ENCODE measurements around the gene RYR1. TPM values are rescaled to one million over a fixed set of nuclear protein-coding genes. Genes with fewer than 3 reads are reported as not detected.
A peak's percentile ranks its signal among the peaks of the same experiment; 100 is the strongest.

Gene RYR1
- total and polyA plus RNA-seq, 2 of the 8 experiments (the other 6 are each of a cell fraction or from before 2014, with no cell fraction given) = 5.8 to 11.8 TPM

- no peak overlapping the region for H2BK15ac ChIP-seq (ENCODE audit: low read length)
- H3K4me3 ChIP-seq (ENCODE audit: extremely low read depth in 1 of 4, insufficient read depth in 2 of 4, low read depth in 3 of 4, low read length in 4 of 4) = peak overlapping the region; percentile 55 to 80 (median 72); a peak in 4 of 8 replicates
- H4K5ac ChIP-seq (ENCODE audit: insufficient read length, low read depth, low read length) = no peak overlapping the region
- H2BK120ac ChIP-seq (replicated peaks; ENCODE audit: low read depth, low read length) = no peak overlapping the region
- H3K36me3 ChIP-seq (ENCODE audit: control insufficient read depth in 2 of 4, insufficient read depth in 4 of 4, low read length in 3 of 4) = no peaks in the 10 kb centered on the region
- no peak overlapping the region for H3K56ac ChIP-seq (replicated peaks; ENCODE audit: insufficient read length, low read depth, low read length)
- H3K23ac ChIP-seq (ENCODE audit: insufficient read length) = no peak overlapping the region
- H2BK12ac ChIP-seq (ENCODE audit: low read depth, low read length) = 0 out of 2 replicates have a peak overlapping the region, but pooled peaks have one; percentile 68
- H3K27ac ChIP-seq (ENCODE audit: low read depth, low read length) = no peak overlapping the region
- no peak overlapping the region for H2AK5ac ChIP-seq (ENCODE audit: low read depth, low read length)
- no peaks in the 10 kb centered on the region for H4K20me1 ChIP-seq (replicated peaks in 1 of 2; ENCODE audit: control insufficient read depth in 1 of 2, insufficient read depth in 2 of 2, low read length in 2 of 2)
- no peak overlapping the region for H4K8ac ChIP-seq (ENCODE audit: extremely low read depth, insufficient read depth, low read length)
- no peak overlapping the region for H2BK20ac ChIP-seq (ENCODE audit: low read length)
- 85% methylated on average over 11 of the region's 11 CpGs; no CpG with 5 or more reads in 1 of the 2 experiments for WGBS, 2 experiments (ENCODE audit: extremely low coverage in 1 of 2, insufficient coverage in 1 of 2, insufficient read length in 1 of 2, insufficient replicate concordance in 2 of 2, low coverage in 1 of 2, low lambda C conversion rate in 2 of 2, missing lambda C conversion rate in 1 of 2)
- no peak overlapping the region for H3K9ac ChIP-seq (replicated peaks in 1 of 4; ENCODE audit: extremely low read depth in 1 of 4, low read depth in 3 of 4, low read length in 3 of 4)
- ChIA-PET POLR2A (ENCODE audit: partially characterized antibody) (interaction anchor here (0.5 to 2.1 kb wide), 7 partner anchors 9 to 194 kb away, joined by 3 to 9 read pairs (median 3); partner anchors contain the start of genes ACTN4 and FAM98C), CTCF (ENCODE audit: partially characterized antibody) (interaction anchor here (0.6 to 5.0 kb wide), 9 partner anchors 17 to 697 kb away, joined by 3 to 21 read pairs (median 4); partner anchors contain the start of gene FAM98C)
- no peak overlapping the region for H3K14ac ChIP-seq (ENCODE audit: insufficient read length)
- peaks cover 0 to 6% (median 4%) of the 10 kb centered on the region in 4 experiments; a peak in 4 of 7 replicates for H3K4me1 ChIP-seq (replicated peaks in 1 of 4; ENCODE audit: control insufficient read depth in 3 of 4, insufficient read depth in 4 of 4, low read length in 3 of 4)
- TF ChIP-seq HDAC6 (IDR thresholded peaks at IDR 0.05; ENCODE audit: low read depth, low read length) (no peak), EGR1 (IDR thresholded peaks at IDR 0.05; ENCODE audit: borderline replicate concordance, low read depth, low read length) (no peak), RAD21 (IDR thresholded peaks at IDR 0.05 in 1 of 2, conservative IDR thresholded peaks at IDR 0.05 in 1 of 2; ENCODE audit: low read depth in 2 of 2, low read length in 2 of 2) (no peak), CHD2 (IDR thresholded peaks at IDR 0.05; ENCODE audit: low read length) (no peak), SIRT6 (IDR thresholded peaks at IDR 0.05; ENCODE audit: low read length) (no peak), YY1 (IDR thresholded peaks at IDR 0.05; ENCODE audit: low read depth, low read length) (no peak)
- H2AFZ ChIP-seq (ENCODE audit: low read length) = no peak overlapping the region
- H3K27me3 ChIP-seq (replicated peaks in 1 of 4; ENCODE audit: control insufficient read depth in 3 of 4, extremely low read depth in 1 of 4, insufficient read depth in 3 of 4, low read length in 3 of 4) = no peaks in the 10 kb centered on the region
- 0 out of 2 replicates have a peak overlapping the region, but pooled peaks have one; percentile 19 for H3K18ac ChIP-seq (ENCODE audit: extremely low read depth, low read length)
- H3K4ac ChIP-seq (replicated peaks; ENCODE audit: insufficient read length, low read depth, low read length) = no peak overlapping the region
- peak in 1 of 2 experiments; percentile 63 for DNase-seq (ENCODE audit: low read depth in 1 of 2, low spot score in 2 of 2)
- H3K9me3 ChIP-seq (ENCODE audit: insufficient read depth in 2 of 2, low read depth in 1 of 2, low read length in 1 of 2) = no peaks in the 10 kb centered on the region
- H2BK5ac ChIP-seq (ENCODE audit: low read depth, low read length) = no peak overlapping the region; the same call in 1 of the 2 replicates
- no peaks in the 10 kb centered on the region for H3K79me1 ChIP-seq (ENCODE audit: low read depth, low read length)
- no peak for FAIRE-seq
- H3K79me2 ChIP-seq (ENCODE audit: control insufficient read depth in 1 of 2, insufficient read depth in 2 of 2, low read length in 2 of 2) = no peaks in the 10 kb centered on the region
- H3K4me2 ChIP-seq (ENCODE audit: insufficient read depth in 1 of 2, low read depth in 2 of 2, low read length in 2 of 2) = peak overlapping the region; percentile 80 to 83
- H4K91ac ChIP-seq (replicated peaks; ENCODE audit: insufficient read length, low read length) = no peak overlapping the region
- H3K23me2 ChIP-seq (ENCODE audit: low read depth, low read length) = peaks cover 6% of the 10 kb centered on the region; the same call in 1 of the 2 replicates
Measured at GRCh38 chr19:38597075-38597474, 163.6 kb downstream of the RYR1 start.
